GM19452 (cell line): ENCODE data around the gene ARTN.

Experiments
- ATAC-seq: cut with Tn5 transposase; IDR thresholded peaks from one replicate; pipeline ENCODE4 v1.9.1; 2021; ENCODE audit not compliant: unreplicated experiment

ARTN gene

DNA sequence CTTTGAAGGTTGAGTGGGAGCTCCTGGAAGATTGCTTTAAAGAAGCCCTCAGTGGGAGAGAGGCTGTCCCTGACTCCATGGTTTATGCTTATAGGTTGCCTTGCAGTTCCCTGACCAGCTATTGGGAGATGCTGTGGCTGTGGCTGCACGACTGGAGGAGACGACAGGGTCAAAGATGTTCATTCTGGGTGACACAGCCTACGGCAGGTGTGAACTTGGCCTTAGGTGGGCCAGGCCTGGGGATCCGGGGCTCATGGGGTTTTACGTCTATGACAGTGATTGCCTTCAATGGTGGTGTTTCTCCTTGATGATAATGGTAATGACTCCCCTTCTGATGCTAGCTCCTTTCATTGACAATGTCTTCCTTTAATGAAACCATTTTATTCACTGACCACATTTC, 36.9 kb downstream of the ARTN start:
- no peak for ATAC-seq

DNA sequence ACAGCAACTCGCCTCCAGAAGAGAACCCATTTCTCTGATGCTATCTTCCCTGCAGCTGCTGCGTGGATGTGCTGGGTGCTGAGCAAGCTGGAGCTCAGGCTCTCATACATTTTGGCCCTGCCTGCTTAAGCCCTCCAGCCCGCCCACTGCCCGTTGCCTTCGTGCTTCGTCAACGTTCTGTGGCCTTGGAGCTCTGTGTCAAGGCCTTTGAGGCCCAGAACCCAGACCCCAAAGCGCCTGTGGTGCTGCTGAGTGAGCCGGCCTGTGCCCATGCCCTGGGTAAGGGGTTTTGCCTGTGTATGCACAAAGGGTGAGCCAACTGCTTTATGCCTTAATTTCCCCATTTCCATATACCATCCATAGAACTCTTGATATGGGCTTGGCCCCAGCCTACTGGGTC, 37.3 kb downstream of the ARTN start:
- ATAC-seq: no peak

DNA sequence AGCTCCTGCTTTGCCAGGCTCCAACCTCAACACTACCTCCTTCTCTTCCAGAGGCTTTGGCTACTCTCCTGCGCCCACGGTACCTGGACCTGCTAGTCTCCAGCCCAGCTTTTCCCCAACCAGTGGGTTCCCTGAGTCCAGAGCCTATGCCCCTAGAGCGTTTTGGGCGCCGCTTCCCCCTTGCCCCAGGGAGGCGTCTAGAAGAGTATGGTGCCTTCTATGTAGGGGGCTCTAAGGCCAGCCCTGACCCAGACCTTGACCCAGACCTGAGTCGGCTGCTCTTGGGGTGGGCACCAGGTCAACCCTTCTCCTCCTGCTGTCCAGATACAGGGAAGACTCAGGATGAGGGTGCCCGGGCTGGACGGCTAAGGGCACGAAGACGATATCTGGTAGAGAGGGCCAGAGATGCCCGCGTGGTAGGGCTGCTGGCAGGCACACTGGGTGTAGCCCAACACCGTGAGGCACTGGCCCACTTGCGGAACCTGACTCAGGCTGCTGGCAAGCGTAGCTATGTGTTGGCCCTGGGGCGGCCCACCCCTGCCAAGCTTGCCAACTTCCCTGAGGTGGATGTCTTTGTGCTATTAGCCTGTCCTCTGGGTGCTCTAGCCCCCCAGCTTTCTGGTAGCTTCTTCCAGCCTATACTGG, 37.9 kb downstream of the ARTN start:
- no peak for ATAC-seq

DNA sequence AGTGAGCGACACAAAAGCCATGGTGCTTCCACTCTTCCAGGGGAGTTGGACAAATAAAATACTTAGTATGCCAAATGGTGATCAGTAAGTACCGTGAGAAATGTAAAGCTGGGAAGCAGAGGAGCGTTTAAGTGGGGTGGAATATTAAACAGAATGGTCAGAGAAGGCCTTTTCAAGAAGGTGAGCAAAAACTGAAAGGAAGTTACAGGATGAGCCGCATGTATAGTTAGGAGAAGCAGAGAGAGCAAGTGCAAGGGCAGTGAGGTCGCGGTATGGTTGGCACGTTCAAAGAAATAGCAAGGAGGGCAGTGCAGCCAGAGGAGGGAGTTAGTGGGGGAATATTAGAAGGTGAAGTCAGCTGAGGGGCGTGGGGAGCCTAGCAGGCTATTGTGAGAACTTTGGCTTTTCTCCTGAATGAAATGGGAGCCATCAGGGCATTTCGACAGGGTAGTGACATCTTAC, 40.4 kb downstream of the ARTN start:
- no peak for ATAC-seq

DNA sequence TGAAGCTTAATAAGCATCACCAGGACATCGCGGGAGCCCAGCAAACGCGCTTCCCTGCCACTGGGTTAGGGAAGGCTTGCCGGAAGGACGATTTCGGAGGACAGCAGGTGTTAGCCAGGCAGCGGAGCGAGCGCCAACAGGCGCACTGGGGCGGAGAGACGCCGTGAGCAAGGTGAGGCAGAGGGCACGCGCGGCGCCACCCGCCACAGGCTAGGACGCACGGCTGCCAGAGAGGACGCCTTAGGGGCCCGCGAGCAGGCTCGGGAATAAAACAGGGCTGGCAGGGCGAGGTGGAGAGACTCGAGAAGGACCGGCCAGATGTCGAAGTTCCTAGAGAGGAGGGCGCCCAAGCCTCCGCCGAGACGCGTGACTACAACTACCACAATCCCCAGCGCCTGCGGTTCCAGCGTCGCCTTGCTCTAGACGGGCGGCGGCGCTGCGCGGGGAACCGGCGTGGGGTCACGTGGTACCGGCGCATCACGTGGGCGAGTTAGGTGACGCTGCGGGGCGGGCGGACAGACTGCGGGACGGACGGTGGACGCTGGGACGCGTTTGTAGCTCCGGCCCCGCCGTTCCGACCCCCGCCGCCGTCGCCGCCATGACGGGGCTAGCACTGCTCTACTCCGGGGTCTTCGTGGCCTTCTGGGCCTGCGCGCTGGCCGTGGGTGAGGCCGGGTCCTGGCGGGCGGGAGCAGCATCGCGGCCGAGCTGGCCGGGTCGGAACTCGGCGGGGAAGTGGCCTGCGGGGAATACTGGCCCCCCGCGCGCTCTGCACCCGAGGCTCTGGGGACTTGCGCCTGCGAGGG, 41.0 kb downstream of the ARTN start, which contains the start of gene ATP6V0B:
TSS of gene ATP6V0B (plus strand) at position 518 of the 806 bp plus-strand sequence. CDS start at position 599, 81 bp downstream.
- ATAC-seq: peak; percentile 67

DNA sequence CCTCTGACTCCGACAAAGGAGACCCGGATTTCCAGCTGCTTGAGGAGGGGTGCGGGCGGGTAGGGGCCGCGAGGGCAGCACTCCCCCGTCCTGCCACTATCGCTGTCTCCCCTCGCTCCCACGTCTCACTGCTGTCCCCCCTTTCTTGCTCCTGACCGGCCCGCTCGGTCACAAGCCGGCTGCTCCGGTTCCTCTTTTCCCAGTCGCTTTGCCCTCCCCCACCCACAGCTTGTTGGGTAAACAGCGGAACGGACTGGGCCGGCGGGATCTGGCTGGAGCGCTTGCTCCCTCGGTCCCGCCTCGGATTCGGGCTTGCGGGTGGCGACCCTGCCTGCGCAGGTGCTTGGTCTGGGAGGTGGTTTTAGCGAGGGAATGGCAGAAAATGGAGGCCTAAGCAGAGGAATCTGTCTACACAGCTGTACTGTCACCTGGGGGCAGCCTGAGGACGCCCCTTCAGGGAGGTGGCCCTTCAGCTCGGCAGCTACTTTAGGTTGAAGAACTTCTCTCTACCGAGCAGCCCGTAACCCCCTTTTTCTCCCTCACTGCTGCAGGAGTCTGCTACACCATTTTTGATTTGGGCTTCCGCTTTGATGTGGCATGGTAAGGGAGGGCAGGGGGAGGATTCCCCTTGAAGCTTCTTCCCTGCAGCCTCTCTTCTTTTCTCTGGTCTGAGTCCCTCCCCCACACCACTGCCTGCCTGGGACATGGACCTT, 41.8 kb downstream of the ARTN start:
- no peak for ATAC-seq

DNA sequence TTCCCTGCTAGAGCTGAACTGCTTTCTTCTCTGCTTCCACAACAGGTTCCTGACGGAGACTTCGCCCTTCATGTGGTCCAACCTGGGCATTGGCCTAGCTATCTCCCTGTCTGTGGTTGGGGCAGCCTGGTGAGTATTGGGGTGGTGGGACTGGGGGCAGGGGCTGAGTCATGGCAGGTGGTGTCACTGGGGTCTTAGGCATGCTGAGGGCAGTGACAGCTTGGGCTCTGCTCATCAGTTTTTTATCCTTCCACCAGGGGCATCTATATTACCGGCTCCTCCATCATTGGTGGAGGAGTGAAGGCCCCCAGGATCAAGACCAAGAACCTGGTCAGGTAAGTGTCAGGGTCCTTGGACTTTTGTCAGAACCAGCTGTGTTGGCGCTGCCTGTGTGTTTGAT, 42.4 kb downstream of the ARTN start:
- ATAC-seq: no peak

DNA sequence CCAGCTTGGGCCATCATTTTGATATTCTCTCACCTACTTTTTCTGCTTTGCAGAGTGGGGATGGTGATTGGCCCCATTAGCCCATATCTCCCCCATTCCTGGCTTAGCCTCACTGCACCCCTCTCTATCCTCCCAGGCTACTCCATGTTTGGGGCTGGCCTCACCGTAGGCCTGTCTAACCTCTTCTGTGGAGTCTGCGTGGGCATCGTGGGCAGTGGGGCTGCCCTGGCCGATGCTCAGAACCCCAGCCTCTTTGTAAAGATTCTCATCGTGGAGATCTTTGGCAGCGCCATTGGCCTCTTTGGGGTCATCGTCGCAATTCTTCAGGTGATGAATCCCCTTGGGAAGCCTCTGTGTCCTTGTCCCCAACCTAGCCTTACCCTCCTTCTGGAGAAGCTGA, 43.3 kb downstream of the ARTN start:
- no peak for ATAC-seq

DNA sequence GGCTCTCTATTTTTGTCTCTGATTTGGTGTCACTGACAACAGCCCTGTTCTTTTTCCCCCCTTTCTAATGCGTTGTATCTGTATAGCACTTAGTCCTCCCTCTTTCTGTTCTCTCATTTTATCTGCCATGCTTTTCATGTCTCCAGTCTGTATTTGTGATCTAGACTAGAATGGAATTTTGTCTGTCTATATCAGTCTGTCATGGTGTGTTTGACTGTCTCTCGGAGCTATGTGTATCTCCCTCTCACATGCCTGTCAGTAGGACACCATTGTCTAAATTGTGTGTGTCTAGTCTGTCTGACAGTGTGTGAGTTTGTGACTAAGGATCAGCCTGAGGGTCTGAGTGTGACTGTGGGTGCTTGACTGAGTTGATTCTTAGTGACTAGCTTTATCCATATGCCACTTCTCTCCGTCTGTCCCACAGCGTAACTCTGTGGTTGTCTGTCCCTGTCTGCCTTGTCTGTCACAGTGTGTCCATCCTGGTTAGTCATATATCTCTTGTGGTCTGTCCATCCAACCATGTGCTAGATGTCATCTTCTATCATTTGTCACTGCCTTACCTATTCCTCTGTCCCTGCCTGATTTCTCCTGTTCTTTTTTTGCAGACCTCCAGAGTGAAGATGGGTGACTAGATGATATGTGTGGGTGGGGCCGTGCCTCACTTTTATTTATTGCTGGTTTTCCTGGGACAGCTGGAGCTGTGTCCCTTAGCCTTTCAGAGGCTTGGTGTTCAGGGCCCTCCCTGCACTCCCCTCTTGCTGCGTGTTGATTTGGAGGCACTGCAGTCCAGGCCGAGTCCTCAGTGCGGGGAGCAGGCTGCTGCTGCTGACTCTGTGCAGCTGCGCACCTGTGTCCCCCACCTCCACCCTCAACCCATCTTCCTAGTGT, 44.0 kb downstream of the ARTN start:
- ATAC-seq: no peak

DNA sequence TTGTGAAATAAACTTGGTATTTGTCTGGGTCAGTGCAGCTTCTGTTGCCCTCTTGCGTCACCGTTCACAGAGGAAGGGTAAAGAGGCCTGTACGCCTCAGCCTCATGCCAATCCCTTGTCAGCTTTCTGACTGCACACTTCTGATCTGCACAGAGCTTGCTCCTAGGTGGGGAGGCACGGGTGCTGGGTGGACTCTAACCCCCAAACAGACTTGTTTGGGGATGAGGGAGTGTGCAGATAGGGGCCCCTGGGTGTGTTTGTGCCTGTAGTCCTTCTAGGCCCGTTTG, 44.6 kb downstream of the ARTN start:
- no peak for ATAC-seq

DNA sequence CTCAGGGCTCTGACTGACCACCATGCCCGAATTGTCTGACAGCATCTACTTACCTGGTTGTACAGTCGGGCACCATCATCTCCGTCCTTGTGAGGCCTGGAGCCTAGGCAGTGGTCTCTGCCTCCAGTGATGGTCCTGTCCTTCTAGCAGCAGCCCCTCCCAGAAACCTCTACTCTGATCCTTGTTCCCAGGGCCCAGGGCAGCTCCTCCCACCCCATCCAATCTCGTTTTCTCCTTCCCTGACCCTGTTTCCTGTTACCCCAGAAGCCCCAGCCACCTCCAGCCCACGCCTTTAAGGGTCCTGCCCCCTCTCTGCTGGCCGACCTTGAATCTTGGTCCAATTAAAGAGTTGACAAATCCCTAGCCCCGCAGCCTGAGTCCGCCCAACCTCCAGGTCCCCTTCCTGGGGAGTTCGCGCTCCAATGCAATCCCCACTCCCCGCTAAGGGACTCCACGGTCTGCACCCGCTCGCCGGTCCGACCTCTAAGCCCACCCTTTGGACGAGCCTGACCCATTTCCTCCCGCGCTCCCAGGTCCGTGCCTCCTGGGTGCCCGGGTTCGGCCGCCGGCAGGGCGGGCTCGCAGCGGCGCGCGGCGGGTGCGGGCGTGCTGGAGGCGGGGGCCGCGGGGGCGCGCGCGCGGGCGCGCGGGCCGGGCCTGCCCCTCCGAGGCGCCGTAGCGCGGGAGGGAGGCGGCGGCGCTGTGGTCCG, 45.1 kb downstream of the ARTN start, which contains the start of gene B4GALT2:
TSS of gene B4GALT2 (plus strand) at position 660 of the 710 bp plus-strand sequence. CDS start 1,951 bp downstream, outside the sequence.
- ATAC-seq: no peak

DNA sequence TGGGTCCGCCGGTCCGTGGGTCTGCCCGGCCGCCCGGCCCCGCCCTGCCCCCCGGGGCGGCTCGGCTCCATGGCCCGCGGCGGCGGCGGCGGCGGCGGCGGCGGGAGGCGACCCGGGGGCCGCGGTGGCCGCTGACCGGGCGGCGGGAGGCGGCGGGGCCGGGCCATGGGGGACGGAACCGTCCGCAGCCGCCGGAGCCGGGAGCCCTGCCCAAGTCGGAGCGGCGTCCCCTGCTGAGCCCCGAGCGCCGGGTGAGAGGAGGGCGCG, 45.6 kb downstream of the ARTN start:
- ATAC-seq: no peak

DNA sequence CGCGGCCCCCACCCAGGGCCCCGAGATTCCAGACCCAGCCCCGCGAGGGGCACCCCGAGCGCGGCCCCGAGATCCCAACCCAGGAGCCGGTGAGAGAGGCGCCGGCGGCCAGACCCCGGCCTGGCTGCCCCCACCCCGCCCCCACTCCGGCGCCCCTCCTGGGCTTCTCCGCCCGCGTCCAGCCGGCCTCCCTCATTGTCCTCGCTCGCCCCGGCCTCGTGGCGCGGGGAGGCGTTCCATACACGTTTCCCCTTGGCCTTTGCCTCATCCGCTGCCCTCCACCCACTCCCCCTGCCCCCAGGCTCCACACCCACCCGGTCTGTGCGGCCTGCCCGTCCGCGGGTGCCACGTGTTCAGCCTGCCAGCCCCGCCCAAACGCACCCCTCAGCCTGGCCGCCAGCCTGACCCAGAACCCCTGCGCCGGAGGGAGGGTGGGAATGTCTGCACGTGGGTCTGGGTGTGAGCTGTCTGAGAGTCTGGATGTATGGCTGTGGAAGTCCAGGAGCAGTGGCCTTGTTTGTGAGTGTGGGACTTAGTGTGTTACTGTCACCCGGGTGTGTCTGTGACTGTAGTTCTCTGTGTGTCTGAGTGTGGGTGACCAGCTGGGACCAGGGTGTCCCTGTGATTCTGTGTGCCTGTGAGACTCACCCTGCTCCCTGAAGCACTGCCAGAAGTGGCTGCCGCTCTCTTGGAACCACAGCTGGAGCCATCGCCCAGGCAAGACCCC, 46.1 kb downstream of the ARTN start:
- no peak for ATAC-seq

DNA sequence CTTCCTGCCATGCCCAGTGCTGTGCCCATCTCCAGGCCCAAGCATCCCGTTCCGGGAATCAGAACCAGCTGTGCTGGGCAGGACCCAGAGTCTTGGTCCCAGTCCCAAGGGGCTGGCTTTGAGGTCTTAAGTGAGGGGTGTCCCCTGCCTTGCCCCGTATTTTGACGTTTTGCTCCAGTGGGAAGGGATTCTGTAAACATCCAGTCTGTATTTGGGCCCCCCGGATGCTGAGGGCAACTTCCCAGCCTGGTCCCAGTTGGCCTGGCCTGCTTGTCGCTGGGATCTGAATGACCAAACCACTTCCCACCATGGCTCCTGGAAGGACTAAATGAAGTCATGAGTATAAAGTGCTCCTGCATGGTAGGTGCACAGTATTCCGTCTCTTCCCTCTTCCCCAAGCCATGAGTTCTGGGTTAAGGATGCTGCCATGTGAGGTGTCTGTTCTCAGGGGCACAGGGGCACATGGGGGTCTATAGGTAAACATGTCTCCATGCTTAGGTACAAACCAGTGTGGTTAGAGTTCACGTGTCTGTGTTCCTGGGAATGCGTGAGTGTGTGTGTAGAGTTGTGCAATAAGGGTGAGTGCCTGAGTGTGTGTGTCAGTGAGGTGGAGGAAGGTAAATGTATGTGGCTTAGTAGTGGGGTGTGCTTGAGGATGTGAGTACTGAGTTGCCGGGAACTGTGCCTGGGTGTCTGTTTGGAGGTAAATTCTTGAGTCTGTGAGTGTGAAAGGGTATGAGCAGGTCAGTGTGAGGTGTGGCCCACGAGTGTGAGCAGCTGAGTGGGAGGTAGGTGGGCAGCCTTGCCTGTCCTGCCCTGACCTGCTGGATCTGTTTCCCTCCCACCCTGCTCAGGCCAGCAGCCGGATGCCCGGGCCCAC, 46.9 kb downstream of the ARTN start:
- no peak for ATAC-seq

DNA sequence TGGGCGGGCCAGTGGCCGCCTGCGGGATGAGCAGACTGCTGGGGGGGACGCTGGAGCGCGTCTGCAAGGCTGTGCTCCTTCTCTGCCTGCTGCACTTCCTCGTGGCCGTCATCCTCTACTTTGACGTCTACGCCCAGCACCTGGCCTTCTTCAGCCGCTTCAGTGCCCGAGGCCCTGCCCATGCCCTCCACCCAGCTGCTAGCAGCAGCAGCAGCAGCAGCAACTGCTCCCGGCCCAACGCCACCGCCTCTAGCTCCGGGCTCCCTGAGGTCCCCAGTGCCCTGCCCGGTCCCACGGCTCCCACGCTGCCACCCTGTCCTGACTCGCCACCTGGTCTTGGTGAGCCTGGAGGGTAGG, 47.5 kb downstream of the ARTN start:
- no peak for ATAC-seq

DNA sequence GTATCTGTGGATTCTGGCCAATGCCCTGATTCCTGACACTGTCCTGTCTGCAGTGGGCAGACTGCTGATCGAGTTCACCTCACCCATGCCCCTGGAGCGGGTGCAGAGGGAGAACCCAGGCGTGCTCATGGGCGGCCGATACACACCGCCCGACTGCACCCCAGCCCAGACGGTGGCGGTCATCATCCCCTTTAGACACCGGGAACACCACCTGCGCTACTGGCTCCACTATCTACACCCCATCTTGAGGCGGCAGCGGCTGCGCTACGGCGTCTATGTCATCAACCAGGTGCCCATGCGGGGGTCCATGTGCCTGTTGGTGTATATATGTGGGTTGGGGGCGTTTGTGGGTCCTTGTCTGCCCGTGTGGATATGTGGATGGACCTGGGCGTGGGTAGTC, 48.0 kb downstream of the ARTN start:
- ATAC-seq: no peak

DNA sequence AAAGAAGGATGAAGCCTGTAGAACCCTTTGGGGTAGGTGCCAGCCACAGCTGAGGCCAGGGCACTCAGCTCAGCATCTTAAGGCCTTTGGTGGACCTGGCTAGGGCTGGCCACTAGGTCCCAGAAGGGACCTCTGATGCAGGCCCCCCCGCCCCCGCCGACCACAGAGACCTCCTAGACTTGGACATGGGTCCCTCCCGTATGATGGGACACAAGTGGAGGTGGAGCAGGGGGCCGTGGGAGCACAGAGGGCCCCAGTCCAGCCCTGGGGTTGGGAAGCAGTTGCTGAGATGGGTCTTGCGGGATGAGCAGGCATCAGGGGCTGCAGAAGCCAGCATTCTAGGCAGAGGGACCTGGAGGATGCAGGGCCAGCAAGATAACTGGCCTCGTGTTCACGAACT, 48.6 kb downstream of the ARTN start:
- no peak for ATAC-seq

DNA sequence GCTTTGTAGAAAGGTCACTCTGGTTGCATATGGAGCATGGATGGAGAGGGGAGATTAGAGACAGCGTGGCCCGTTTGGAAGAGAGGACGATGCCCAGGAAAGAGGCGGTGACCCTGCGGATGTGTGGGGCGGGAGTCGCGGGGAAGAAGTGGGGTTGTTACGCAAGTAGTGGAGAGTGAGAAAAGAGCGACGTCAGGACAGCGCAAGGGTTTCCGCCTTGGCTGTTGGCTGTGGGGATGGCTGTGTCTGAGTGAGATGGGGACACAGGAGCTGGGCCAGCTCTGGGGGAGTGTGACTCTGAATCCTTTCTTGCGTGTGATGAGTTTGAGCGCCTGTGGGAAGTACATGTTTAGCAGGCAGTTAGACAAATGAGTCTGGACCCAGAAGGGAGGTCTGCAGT, 49.2 kb downstream of the ARTN start:
- ATAC-seq: no peak

DNA sequence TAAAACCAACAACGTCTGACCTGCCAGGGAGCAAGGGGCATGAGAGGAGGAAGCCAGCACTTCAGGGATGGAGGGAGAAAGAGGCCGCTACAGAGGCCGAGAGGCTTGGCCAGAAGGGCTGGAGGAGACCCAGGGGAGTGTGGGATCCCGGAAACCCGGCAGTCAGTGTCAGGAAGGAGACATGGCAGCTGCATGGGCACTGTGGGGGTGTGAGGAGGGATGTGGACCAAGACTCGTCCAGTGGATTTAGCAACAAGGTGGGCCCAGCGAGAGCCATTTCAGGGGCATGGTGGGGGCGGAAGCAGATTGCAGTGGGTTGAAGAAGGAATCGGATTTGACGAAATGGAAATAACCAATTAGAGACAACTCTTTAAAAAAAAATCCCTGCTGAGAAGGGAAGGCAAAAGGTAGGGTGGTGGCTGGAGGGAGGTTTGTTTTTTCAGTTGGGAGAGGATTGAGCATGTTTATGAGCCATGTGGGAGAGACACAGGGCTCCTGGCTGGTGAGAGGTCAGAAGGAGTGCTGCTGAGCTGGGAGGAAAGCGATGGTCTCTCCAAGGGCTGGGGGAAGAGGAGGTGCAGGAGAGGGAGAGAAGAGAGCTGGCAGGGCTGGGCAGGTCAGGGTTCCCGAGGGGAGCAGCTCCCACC, 49.8 kb downstream of the ARTN start:
- no peak for ATAC-seq
